Kidney capillary endothelial cell (primary cell): ENCODE data around the gene SLC2A8.

Experiments
- DNase-seq: peaks from one replicate; pipeline ENCODE4 v3.0.0-alpha.2; 2018; ENCODE audit warnings: low spot score

Gene SLC2A8

DNA sequence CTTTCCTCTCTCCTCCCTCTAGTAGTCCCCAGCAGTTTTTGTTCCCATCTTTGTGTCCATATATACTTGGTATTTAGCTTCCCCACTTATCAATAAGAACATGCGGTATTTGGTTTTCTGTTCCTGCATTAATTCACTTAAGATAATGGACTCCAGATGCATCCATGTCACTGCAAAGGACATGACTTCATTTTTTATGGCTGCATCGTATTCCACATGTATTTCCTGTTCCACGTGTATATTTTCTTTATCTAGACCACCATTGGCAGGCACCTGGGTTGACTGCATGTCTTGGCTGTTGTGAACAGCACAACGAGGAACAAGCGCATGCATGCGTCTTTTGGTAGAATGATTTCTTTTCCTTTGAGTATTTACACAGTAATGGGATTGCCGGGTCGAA, 33.4 kb downstream of the SLC2A8 start:
- no peak for DNase-seq

DNA sequence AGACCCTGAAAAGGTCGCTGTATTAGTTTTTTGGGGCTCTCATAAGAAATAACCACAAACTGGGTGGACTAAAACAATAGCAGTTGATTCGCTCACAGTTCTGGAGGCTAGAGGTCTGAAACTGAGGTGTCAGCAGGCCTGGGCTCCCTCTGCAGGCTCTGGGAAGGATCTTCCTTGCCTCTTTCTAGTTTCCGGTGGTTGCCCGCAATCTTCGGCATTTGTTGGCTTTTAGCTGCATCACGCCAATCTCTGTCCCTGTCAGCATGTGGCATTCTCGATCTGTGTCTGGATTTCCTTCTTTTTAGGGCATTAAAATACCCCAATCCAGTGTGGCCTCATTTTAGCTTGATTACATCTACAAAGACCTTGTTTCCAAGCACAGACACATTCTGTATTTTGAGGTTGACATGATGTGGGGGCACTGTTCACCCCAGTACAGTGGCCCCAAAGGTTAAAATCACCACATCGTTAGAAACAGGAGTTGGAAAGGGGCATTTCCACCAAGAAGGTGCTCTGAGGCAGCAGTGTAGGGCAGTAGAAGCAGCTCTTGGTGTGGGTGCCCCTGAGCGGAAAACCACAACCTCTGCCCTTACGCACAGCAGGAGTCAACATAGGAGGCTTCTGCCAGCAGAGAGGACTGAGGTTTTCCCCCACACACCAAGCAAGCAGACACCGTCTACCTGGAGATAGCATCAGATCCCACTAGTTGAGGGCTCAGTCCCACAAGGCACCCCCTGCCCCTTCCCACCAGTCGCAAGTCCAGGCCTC, 40.7 kb downstream of the SLC2A8 start:
- no peak for DNase-seq

DNA sequence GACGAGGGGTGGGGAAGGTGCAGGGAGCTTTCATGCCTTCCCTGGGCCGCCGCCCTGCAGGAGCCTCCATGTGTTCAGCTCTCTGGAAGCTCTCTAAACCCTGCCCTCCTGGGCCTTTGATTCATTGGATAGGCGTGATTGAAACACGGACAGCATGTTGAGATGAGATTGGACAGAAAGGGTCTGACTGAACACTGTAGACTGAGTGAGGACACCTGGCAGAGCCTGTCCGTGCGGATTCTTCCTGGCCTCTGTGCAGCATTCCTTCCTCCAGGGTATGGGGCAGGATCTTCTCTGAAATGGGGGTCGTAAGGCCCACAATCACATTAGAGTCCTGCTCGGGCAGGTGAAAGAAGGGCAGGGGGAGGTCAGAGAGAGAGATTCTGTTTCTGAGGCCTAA, 41.4 kb downstream of the SLC2A8 start:
- DNase-seq, result no peak

- DNase-seq, result no peak
These were observed 47.4 kb downstream of the SLC2A8 start for GRCh38 chr9:127444283-127444920.

DNA sequence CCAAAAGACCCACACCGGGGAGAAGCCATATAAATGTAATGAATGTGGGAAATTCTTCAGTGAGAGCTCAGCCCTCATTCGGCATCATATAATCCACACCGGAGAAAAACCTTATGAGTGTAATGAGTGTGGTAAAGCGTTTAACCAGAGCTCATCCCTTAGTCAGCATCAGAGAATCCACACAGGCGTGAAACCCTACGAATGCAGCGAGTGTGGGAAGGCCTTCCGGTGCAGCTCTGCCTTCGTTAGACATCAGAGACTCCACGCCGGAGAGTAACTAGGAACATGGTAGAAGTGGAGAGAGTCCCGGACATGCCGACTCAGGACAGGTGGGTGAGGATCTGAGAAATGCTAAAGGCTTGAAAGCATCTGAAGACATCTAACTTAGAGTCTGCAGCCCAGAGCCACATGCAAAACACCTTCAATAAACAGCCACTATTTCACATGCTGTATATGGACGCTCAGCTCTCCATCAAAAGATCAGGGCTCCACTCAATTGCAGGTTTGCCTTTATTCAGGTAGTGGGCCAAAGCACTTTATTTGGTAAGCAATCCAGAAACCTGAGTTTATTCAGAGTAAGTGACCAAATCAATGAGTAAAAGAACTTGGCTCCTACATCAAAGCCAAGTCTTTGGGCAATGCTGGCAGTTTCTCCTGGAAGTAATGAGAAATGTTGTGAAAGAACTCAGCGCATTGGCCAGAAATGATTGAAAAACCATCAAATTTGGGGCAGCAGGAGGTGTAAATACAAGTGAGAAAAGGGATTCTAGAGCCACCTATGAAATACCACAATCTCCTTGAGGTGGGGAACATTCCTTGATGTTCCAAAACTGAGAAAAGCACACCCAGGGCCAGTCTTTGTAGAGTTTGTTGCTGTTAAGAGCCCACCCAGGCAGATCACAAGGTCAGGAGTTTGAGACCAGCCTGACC, 48.2 kb downstream of the SLC2A8 start:
- no peak for DNase-seq

- DNase-seq, result no peak
These were observed 49.1 kb downstream of the SLC2A8 start for GRCh38 chr9:127445851-127446712.

- no peak for DNase-seq
These were observed 49.9 kb downstream of the SLC2A8 start for GRCh38 chr9:127446713-127447415.

- DNase-seq, result no peak
These were observed 50.6 kb downstream of the SLC2A8 start for GRCh38 chr9:127447416-127448111.

- no peak for DNase-seq
These were observed 51.3 kb downstream of the SLC2A8 start for GRCh38 chr9:127448112-127448805.

DNA sequence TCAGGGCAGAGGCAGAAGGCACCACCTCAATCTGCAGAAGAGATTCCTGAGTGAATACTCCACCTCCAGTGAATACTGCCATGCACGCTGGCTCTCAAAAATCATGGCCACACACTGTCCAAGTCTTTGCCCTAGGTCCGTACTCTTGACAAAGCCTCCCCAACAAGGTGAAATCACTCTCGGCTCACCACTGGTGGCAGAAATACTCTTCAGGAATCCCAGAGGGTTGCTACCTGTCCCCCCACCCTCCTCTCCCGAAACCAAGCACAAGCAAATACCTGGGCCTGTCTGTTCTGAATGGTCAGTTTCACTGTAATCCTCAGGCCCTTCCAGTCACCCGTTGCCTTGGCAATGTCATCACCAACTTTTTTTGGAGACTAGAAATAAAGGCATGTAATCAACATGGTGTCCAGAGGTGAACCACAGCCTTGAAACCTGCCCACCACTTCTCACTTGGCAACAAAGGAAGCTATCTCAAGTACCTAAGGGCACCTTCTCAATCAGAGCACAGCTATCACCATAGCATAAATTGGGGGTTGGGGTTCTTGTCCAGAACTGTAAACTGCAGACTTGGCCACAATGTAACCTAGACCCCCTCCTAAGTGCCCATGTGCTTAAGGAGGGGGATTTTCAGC, 52.5 kb downstream of the SLC2A8 start:
- no peak for DNase-seq

GRCh38 chr9:127450243-127450760, 53.3 kb downstream of the SLC2A8 start:
- DNase-seq, result no peak

DNA sequence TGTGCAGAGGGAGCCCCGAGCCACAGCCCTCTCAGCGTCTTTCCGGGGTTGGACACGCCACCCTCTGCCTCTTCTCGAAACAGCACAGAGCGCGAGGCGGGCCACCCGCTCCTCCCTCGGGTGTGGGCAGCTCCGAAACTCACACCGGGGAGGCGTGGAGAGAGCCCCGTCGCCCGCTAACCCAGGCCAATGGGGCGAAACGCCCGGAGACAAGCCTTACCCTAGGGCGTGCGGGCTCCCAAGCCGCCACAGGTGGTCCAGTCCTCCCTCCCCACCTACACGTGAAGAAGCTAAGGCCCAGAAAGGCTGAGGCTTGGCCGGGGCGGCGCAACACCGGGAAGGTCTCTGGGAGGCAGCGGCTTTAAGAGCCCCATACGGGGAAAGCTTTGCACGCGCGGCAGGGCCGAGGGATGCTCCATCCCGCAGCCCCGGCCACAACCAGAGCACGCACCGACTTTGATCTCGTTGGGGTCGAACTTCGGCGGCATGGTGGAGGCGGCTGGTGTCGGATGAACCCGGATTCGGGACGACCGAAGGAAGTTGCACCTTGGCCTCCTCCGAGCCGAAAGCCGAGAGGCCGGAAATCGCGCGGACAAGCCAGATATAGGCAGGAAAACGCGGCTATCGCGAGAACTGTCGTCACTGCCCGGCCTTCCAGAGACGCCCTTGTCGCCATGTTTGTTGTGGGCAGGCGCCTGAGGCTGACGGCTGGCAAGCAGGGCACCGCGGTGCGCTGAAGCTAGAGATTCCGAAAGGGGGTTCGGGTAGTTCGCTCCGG, 54.0 kb downstream of the SLC2A8 start, which contains the start of the genes LRSAM1 and RPL12:
Gene LRSAM1, plus strand, starts transcription at position 681 of the 778 bp plus-strand sequence. CDS start 3,018 bp downstream, outside the sequence.
Gene RPL12, minus strand, starts transcription at position 577 of the 778 bp plus-strand sequence. Its CDS starts 89 bp downstream, at position 488.
- DNase-seq, result peak; percentile 89

- DNase-seq, result peak; percentile 35
These were observed 54.6 kb downstream of the SLC2A8 start for GRCh38 chr9:127451608-127451857.

- DNase-seq, result no peak
These were observed 55.1 kb downstream of the SLC2A8 start for GRCh38 chr9:127451858-127452656.

GRCh38 chr9:127452691-127453090, 55.7 kb downstream of the SLC2A8 start:
- no peak for DNase-seq

DNA sequence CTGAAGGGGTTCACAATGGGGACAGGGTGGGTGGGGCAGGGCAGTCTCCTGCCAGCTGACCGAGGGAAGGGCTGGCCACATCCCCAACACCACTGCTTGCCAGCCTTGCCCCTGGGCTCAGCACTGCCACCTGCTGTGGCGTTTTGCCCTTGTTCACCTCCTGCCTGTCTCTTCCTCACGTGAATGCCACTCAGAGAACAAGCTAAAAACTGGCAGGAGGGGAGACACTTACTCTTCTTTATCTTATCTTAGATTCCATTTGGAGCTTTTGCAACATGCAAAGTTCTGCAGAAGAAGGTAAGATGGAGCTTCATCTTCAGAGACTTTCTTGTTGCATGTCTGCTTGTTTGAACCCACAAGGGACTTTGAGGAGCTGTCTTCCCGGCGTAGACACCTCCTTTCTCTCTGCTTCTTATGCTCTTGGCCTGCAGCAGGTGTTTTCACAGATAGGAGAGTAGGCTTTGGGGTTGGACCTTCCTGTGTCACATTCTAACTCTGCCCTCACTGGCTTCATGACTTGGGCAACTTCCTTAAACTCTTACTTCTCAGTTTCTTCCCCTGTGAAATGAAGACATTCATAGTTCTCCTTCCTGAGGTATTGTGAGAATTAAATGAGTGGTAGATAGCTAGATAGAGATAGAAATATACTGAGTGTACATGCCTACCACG, 58.5 kb downstream of the SLC2A8 start:
- no peak for DNase-seq
